K562 (cell line): ENCODE measurements around the gene PHKG2. TPM values are rescaled to one million over a fixed set of nuclear protein-coding genes. Genes with fewer than 3 reads are reported as not detected.
A peak's percentile ranks its signal among the peaks of the same experiment; 100 is the strongest.

ENCODE experiments used
- ATF7 ChIP-seq: fragments of 450-650 bp; IDR thresholded peaks from 2 replicates; pipeline ENCODE4 v1.7.1; 2014; ENCODE audit warnings: mild to moderate bottlenecking, moderate library complexity
- CXXC5 ChIP-seq: fragments of 250-450 bp; sonication (Bioruptor Pico); IDR thresholded peaks from 2 replicates; pipeline ENCODE4 v1.8.0; 2022; ENCODE audit warnings: inconsistent platforms, mild to moderate bottlenecking, moderate library complexity
- ELF4 ChIP-seq: fragments of 450-650 bp; formaldehyde crosslinking; IDR thresholded peaks from 2 replicates; pipeline ENCODE4 v1.4.0; 2022; ENCODE audit warnings: missing genetic modification characterization
- HINFP ChIP-seq: fragments of 450-650 bp; conservative IDR thresholded peaks from 2 replicates; pipeline ENCODE4 v1.6.1; 2016; ENCODE audit warnings: missing genetic modification characterization, low read depth, mild to moderate bottlenecking, control low read depth, missing compliant biosample characterization
- MAFG ChIP-seq: fragments of 450-650 bp; conservative IDR thresholded peaks from 2 replicates; pipeline ENCODE4 v1.6.1; 2016; ENCODE audit warnings: missing genetic modification characterization, missing compliant biosample characterization
- MYC ChIP-seq, 2 experiments: fragments of 250-450 bp in 1 of 2; sonication (Bioruptor Pico) in 1 of 2; IDR thresholded peaks; 2 replicates each; pipeline versions ENCODE4 v1.5.1 to v1.6.1; 2012 to 2021; ENCODE audit warnings: low read depth in 2 of 2, borderline replicate concordance in 1 of 2, improper control_type of control experiment in 1 of 2, low read length in 1 of 2, mild to moderate bottlenecking in 1 of 2, moderate library complexity in 1 of 2
- OTX1 ChIP-seq: fragments of 450-650 bp; formaldehyde crosslinking; IDR thresholded peaks from 2 replicates; pipeline ENCODE4 v1.4.0; 2022; ENCODE audit warnings: mild to moderate bottlenecking
- RUNX1 ChIP-seq: sonication (generic); IDR thresholded peaks from 2 replicates; pipeline ENCODE4 v1.6.1; 2016; ENCODE audit warnings: antibody characterized with exemption, low read depth
- TEAD1 ChIP-seq, 2 experiments: fragments of 450-650 bp in 1 of 2; sonication (generic) in 1 of 2; formaldehyde crosslinking; IDR thresholded peaks; 2 replicates each; pipeline versions ENCODE4 v1.4.0 to v1.8.0; 2020 to 2022; ENCODE audit warnings: mild to moderate bottlenecking in 2 of 2, missing genetic modification reagents in 1 of 2
- TOE1 ChIP-seq, 2 experiments: fragments of 450-650 bp in 1 of 2; sonication (generic) in 1 of 2; formaldehyde crosslinking in 1 of 2; IDR thresholded peaks; 2 replicates each; pipeline versions ENCODE4 v1.7.1 to v1.8.0; 2016 to 2022; ENCODE audit warnings: borderline replicate concordance in 2 of 2, mild to moderate bottlenecking in 2 of 2, antibody characterized with exemption in 1 of 2, inconsistent platforms in 1 of 2, low read depth in 1 of 2, missing genetic modification reagents in 1 of 2, moderate library complexity in 1 of 2
- ZNF217 ChIP-seq: sonication (generic); formaldehyde crosslinking; IDR thresholded peaks from 2 replicates; pipeline ENCODE4 v1.8.0; 2022; ENCODE audit warnings: mild to moderate bottlenecking, missing genetic modification reagents
- ZNF232 ChIP-seq: sonication (generic); formaldehyde crosslinking; IDR thresholded peaks from 2 replicates; pipeline ENCODE4 v1.8.0; 2022; ENCODE audit warnings: mild to moderate bottlenecking, missing genetic modification reagents
- ZNF318 ChIP-seq, 2 experiments: fragments of 450-650 bp; IDR thresholded peaks; 2 replicates each; pipeline ENCODE4 v1.6.1; 2016; ENCODE audit warnings: mild to moderate bottlenecking in 2 of 2, borderline replicate concordance in 1 of 2, low read depth in 1 of 2, moderate library complexity in 1 of 2
- ZNF639 ChIP-seq, 2 experiments: fragments of 200-800 bp in 1 of 2; sonication (Bioruptor generic) in 1 of 2; sonication (generic) in 1 of 2; formaldehyde crosslinking in 1 of 2; IDR thresholded peaks in 1 of 2; conservative IDR thresholded peaks in 1 of 2; 2 replicates each; pipeline versions ENCODE4 v1.5.0 to v1.6.1; 2016 to 2020; ENCODE audit warnings: missing compliant biosample characterization in 1 of 2, missing genetic modification characterization in 1 of 2, missing genetic modification reagents in 1 of 2
- polyA plus RNA-seq, 8 experiments: library from polyadenylated mRNA; depleted of rRNA in 4 of 8; stranded (reverse) in 5 of 8; unstranded in 3 of 8; fragments of >200 nt; fragmentation: Nextera tagmentation in 2 of 8; fragmentation: Illumina TruSeq in 1 of 8; extraction: Ambion mirVana in 2 of 8; extraction: Trizol in 1 of 8; gene quantifications; 2 replicates each; pipeline versions ENCODE4 v1.2.1 to v1.2.3, GENCODE V29; 2011 to 2014; ENCODE audit warnings: inconsistent platforms in 1 of 8, missing spikeins in 1 of 8
- total RNA-seq, 7 experiments: library from RNA; depleted of rRNA in 6 of 7; stranded (reverse); fragments of >200 nt in 6 of 7; fragmentation: Illumina TruSeq in 2 of 7; extraction: Trizol in 2 of 7; gene quantifications; 2 replicates each; pipeline versions ENCODE4 v1.2.1 to v1.2.3, GENCODE V29; 2011 to 2021; ENCODE audit warnings: low replicate concordance in 1 of 7

Gene PHKG2
- total and polyA plus RNA-seq, 9 of the 15 experiments (the other 6 are each of a cell fraction or from before 2014, with no cell fraction given) = 5.8 to 54.2 (median 30.7) TPM

GRCh38 chr16:30761427-30761927 is 13.3 kb downstream of the PHKG2 start (continued):
- TF ChIP-seq ELF4 (CRISPR knock-in tag) (no peak), ZNF217 (CRISPR knock-in tag) (no peak), MYC (IDR thresholded peaks at IDR 0.05; ENCODE audit: low read depth, low read length) (no peak), MYC (CRISPR knock-in tag; IDR thresholded peaks at IDR 0.05; ENCODE audit: borderline replicate concordance, low read depth) (no peak), ZNF318 (IDR thresholded peaks at IDR 0.05; ENCODE audit: borderline replicate concordance in 1 of 2, low read depth in 1 of 2) (no peak), ATF7 (no peak), MAFG (tag) (no peak), ZNF232 (CRISPR knock-in tag) (peak; percentile 71; the same call in 1 of the 2 replicates), RUNX1 (no peak), CXXC5 (peak; percentile 52), HINFP (peak; percentile 77), TOE1 (IDR thresholded peaks at IDR 0.05; ENCODE audit: borderline replicate concordance) (no peak), TOE1 (CRISPR knock-in tag; IDR thresholded peaks at IDR 0.05; ENCODE audit: borderline replicate concordance, low read depth) (no peak), TEAD1 (CRISPR knock-in tag; IDR thresholded peaks at IDR 0.05) (no peak), ZNF639 (CRISPR knock-in tag; conservative IDR thresholded peaks at IDR 0.05 in 1 of 2, IDR thresholded peaks at IDR 0.05 in 1 of 2) (0 out of 4 replicates have a peak, but pooled peaks of 1 of the 2 experiments have one; percentile 54), OTX1 (CRISPR knock-in tag) (no peak)
